Measurements from ENCODE around the gene DPH1. TPM values are rescaled to one million over a fixed set of nuclear protein-coding genes. Genes with fewer than 3 reads are reported as not detected.
"Not testable (repeated sequence)": the region's sequence is repeated elsewhere in the genome, so short reads cannot be mapped to it uniquely, and the experiment has no call there.

The DPH1 gene
- total RNA-seq = 10 to 100 TPM; 17.2 to 21.6 TPM

DNA sequence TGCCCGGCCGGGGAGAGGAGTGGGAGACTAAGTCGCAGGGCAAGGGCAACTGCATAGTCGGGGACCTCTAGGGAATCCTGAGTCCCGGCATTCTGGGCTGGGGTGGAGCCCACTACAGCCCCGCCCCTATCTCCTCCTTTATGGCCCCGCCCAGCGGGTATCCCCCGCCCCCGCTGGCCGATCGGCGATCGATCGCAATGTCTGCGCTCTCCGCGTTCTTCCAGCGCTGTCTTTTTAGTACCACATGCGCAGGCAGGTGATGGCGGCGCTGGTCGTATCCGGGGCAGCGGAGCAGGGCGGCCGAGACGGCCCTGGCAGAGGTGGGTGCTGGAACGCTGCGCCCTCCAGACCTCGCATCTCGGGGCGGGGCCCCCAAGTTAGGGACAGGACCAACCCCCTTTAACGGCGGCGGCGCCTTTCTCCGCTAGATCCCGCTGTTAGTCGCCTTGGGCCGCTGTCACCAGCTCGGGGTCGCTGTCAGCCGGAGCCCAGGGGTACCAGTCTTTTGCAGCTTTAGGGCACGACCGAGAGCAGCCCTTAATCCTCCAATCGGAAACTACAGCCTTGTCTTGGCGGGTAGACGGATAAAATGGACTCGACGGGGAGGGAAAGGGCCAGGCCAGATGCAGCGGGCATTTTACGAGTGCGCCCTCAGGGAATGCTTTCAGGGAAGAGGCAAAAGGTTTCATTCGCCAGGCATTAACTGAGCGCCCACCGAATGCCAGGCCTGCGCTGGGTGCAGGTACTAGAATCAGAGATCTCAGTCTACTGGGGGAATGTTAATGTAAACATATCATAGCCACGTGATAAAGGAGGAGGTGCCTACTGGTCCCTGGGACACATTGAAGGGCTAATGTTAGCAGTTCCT is at the start of gene DPH1:
TSS of gene DPH1 (plus strand) at position 243 of the 868 bp plus-strand sequence. CDS start at position 260, 17 bp downstream.
- Histone ChIP-seq H3K4me1 (peaks cover 0 to 40% of the 10 kb centered on the region in 2 donors), H3K27ac (peak within 1 kb of the TSS; percentile 60 to 81)

DNA sequence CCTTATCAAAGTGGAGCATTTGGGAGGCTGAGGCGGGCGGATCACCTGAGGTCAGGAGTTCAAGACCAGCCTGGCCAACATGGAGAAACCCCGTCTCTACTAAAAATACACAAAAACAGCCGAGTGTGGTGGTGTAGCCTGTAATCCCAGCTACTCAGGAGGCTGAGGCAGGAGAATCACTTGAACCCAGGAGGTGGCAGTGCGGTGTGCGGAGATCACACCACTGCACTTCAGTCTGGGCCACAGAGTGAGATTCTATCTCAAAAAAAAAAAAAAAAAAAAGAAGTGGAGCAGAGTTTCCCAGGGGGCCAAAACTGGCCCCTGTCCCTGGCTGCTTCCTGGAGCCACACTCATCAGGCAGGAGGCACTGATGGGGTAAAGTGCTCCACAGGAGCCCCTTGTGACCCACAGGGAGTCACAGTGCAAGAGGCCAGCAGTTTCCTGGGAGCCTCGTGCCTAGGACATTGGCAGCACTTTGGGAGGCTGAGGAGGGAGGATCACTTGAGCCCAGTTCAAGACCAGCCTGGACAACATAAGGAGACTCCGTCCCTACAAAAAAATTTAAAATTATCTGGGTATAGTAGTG is 49.2 kb upstream of the DPH1 start:
- Histone ChIP-seq H3K9me3 (no peaks in the 10 kb centered on the region), H3K36me3 (no peaks in the 10 kb centered on the region), H3K4me1 (peaks cover 0 to 16% of the 10 kb centered on the region in 2 donors), H3K4me3 (no peak overlapping the region), H3K27ac (no peak overlapping the region), H3K27me3 (no peaks in the 10 kb centered on the region)
- TF ChIP-seq CTCF (IDR thresholded peaks at IDR 0.05) = no peak
- DNase-seq (ENCODE audit: low spot score) = no peak

More for the DNA sequence above, at the start of gene DPH1:
- H3K4me3 ChIP-seq = peak within 1 kb of the TSS; percentile 81 to 97
- peak; percentile 92 for DNase-seq (ENCODE audit: low spot score)
- peaks cover 6% of the 10 kb centered on the region for H3K36me3 ChIP-seq
- H3K9me3 ChIP-seq = no peaks in the 10 kb centered on the region
- H3K27me3 ChIP-seq = no peaks in the 10 kb centered on the region
- no peak for TF ChIP-seq CTCF (IDR thresholded peaks at IDR 0.05)

DNA sequence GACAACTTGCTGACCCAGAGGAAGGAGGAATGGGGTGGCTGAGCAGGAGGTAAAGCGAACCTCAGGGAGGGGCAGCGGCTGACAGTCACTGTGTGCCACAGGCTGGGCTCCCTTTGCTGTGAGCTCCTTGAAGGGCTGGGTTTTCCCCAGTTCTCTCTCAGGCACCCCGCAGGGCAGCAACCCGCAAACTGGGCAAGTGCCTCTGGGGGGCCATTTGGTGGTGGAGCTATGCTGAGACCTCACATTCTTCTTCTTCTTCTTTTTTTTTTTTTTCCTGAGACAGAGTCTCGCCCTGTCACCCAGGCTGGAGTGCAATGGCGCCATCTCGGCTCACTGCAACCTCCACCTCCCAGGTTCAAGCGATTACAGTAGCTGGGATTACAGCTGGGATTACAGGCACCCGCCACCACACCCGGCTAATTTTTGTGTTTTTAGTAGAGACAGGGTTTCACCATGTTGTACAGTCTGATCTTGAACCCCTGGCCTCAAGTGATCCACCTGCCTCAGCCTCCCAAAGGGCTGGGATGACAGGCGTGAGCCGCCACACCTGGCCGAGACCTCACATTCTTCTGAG is 47.1 kb upstream of the DPH1 start:
- H3K36me3 ChIP-seq; H3K27me3 ChIP-seq; H3K27ac ChIP-seq; DNase-seq (ENCODE audit: low spot score); H3K9me3 ChIP-seq; H3K4me3 ChIP-seq: not testable (repeated sequence)
- H3K4me1 ChIP-seq = peaks cover 0 to 16% of the 10 kb centered on the region in 2 donors

DNA sequence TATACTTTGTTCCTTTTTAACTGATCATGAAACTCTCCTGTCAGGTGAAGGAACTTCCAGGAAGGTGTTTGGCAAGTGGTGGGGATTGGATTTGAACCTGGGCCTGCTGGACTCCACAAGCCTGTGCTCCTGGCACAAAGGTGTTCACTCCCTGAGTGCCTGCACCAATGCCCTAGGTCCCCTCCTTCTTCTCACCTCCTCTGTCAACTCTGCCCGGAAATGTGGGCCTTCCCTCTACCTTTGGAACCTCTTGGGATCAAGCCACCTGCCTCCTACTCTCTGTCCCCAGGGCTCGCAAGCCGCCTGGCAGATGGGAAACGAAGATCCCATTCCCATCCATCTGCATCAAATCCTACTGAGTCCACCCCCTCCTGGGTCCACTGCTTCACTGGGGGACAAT is 44.9 kb upstream of the DPH1 start:
- H3K9me3 ChIP-seq = no peaks in the 10 kb centered on the region
- TF ChIP-seq CTCF (IDR thresholded peaks at IDR 0.05) = no peak
- no peaks in the 10 kb centered on the region for H3K36me3 ChIP-seq
- no peak for DNase-seq (ENCODE audit: low spot score)
- H3K27me3 ChIP-seq = no peaks in the 10 kb centered on the region
- H3K4me1 ChIP-seq = peaks cover 0 to 15% of the 10 kb centered on the region in 2 donors
- H3K4me3 ChIP-seq = no peak overlapping the region
- H3K27ac ChIP-seq = no peak overlapping the region

GRCh38 chr17:1985686-1986085 is 44.3 kb upstream of the DPH1 start:
- Histone ChIP-seq H3K9me3 (no peaks in the 10 kb centered on the region), H3K27ac (no peak overlapping the region), H3K36me3 (no peaks in the 10 kb centered on the region), H3K27me3 (no peaks in the 10 kb centered on the region), H3K4me1 (peaks cover 0 to 15% of the 10 kb centered on the region in 2 donors), H3K4me3 (no peak overlapping the region)
- no peak for TF ChIP-seq CTCF (IDR thresholded peaks at IDR 0.05)
- DNase-seq (ENCODE audit: low spot score) = no peak

DNA sequence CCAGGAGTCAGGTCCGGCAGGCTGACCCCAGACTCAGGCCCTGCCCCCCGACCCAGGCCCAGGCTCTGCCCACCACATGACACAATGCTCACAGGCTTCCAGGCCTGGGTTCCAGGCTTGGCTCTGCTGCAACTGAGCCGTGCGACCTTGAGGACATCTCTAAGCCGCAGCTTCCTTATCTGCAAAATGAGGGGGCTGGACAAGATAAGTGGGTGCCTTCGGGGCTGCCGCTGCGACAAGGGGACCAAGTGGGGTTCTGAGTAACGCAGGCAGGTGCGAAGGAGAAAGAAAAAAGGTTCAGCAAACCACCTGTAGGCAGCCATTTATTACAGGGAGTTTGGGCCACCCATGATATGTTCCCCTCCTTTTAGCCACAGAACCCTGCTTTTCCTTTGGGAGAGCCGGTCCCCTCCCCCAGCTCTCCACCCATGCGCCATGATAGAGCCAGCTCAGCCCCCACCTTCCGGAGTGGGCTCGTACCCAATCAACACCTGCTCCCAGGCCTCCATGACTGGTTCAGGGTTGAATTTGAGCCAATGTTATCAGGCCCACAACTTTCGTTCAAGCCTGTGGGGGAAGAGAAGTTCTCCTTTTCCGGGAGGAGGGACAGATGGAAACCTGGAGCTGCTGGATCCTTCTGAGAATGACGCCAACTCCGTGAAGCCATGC is 43.0 kb upstream of the DPH1 start:
- H3K4me1 ChIP-seq = peaks cover 0 to 15% of the 10 kb centered on the region in 2 donors
- no peak for DNase-seq (ENCODE audit: low spot score)
- TF ChIP-seq CTCF (IDR thresholded peaks at IDR 0.05) = no peak
- H3K4me3 ChIP-seq = no peak overlapping the region
- no peaks in the 10 kb centered on the region for H3K36me3 ChIP-seq
- H3K27me3 ChIP-seq = no peaks in the 10 kb centered on the region
- H3K27ac ChIP-seq = no peak overlapping the region
- H3K9me3 ChIP-seq = no peaks in the 10 kb centered on the region
